HL-60 (cell line): ENCODE results near the gene SRMS.

Experiments used
- CTCF ChIP-seq: IDR thresholded peaks from one replicate; pipeline ENCODE4 v1.5.1; 2011; ENCODE audit warnings: low read length, control low read depth, inconsistent platforms; ENCODE audit not compliant: insufficient read depth
- GABPA ChIP-seq: IDR thresholded peaks from 2 replicates; pipeline ENCODE4 v1.6.1; 2012; ENCODE audit warnings: low read depth
- SPI1 ChIP-seq: IDR thresholded peaks from 2 replicates; pipeline ENCODE4 v1.6.1; 2012; ENCODE audit warnings: low read depth, mild to moderate bottlenecking, borderline replicate concordance

GRCh38 chr20:63539441-63540370 is 7.8 kb downstream of the SRMS start:
- no peak for TF ChIP-seq CTCF
- no peak for TF ChIP-seq SPI1
- TF ChIP-seq GABPA, result no peak
